ENCODE results near the gene SNAI1. TPM values are rescaled to one million over a fixed set of nuclear protein-coding genes. Genes with fewer than 3 reads are reported as not detected.

SNAI1 gene
- total RNA-seq, 1 donor from 2014 or later = 26.4 TPM

DNA sequence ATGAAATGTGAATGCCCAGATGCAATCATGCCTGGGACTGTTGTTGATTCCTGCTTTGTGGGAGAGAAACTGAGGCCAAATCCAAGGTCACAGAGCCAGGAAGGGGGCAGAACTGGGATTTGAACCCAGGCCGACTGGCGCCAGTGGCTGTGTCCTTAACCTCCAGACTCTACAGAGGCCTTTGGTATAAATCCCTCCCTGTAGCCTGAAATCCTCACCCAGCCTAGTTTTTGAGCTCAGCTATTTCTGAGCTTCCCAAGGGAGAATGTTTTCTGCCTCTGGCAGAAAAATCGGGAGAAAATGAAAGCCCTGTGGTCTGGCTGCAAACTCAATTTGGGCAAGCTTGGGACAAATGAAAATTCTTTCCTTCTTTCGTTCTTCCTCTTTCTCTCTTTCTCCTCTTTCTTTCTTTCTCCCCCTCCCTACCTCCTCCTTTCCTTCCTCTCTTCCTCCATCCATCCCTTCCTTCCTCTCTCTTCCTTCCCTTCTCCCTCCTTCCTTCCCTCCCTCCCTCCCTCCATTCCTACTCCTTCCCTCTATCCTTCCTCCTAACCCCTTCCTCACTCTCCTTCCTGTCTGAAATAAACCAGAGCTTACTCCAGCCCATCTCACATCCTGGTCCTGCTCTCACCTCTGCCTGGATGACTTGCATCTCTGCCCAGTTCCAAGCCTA is 34.9 kb downstream of the SNAI1 start:
- no peaks in the 10 kb centered on the region for H3K9me3 Mint-ChIP-seq (ENCODE audit: unreplicated experiment)
- DNase-seq (ENCODE audit: low spot score) = no peak
- peaks cover 14% of the 10 kb centered on the region for H3K27me3 Mint-ChIP-seq (ENCODE audit: unreplicated experiment)
- peak overlapping the region; percentile 72 for H3K27ac Mint-ChIP-seq (ENCODE audit: unreplicated experiment)
- peaks cover 14% of the 10 kb centered on the region for H3K36me3 Mint-ChIP-seq (ENCODE audit: low read depth, unreplicated experiment)
- peak overlapping the region; percentile 47 for H3K4me3 Mint-ChIP-seq (ENCODE audit: unreplicated experiment)
- TF ChIP-seq, protein P1, sequence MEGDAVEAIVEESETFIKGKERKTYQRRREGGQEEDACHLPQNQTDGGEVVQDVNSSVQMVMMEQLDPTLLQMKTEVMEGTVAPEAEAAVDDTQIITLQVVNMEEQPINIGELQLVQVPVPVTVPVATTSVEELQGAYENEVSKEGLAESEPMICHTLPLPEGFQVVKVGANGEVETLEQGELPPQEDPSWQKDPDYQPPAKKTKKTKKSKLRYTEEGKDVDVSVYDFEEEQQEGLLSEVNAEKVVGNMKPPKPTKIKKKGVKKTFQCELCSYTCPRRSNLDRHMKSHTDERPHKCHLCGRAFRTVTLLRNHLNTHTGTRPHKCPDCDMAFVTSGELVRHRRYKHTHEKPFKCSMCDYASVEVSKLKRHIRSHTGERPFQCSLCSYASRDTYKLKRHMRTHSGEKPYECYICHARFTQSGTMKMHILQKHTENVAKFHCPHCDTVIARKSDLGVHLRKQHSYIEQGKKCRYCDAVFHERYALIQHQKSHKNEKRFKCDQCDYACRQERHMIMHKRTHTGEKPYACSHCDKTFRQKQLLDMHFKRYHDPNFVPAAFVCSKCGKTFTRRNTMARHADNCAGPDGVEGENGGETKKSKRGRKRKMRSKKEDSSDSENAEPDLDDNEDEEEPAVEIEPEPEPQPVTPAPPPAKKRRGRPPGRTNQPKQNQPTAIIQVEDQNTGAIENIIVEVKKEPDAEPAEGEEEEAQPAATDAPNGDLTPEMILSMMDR (IDR thresholded peaks at IDR 0.05; ENCODE audit: unreplicated experiment) = no peak
- H3K4me1 Mint-ChIP-seq (ENCODE audit: unreplicated experiment) = peaks cover 42% of the 10 kb centered on the region

DNA sequence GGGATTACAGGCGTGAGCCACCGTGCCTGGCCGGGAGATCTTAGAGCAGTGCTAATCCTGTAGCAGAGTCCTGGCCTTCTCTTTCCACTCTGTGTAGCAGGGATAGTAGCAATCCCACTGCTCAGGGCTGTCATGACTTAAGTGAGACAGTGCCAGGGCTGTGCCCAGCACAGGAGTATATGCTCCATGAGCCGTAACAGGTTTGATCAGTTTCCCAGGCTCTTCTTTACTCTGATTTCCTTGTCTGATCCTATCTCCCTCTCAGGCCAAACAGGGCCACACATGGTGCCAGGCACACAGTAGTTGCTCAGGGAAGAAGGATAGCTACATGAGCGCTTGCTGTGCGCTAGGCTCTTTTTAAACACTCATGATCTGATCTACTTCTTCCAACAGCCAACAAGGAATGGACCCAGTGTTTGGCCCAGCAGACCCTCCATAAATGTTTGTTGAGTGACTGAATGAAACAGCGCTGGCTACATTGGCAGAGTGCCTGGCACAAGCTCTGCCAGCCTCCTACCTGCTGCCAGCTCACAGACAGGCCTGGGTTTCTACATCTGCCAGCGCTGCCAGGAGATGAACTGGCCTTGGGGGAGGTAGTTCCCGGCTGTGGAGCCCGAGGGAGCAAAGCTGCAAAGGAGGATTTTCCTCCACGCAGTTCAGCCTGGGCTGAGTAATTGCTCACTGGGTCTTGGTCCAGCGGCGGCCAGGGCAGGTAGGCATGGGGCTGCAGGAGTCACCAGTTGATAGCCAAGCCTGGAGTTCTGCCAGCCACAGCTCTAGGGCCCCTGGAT is 36.9 kb downstream of the SNAI1 start:
- Mint-ChIP-seq H3K27ac (ENCODE audit: unreplicated experiment) (no peak overlapping the region), H3K27me3 (ENCODE audit: unreplicated experiment) (peaks cover 11% of the 10 kb centered on the region), H3K9me3 (ENCODE audit: unreplicated experiment) (no peaks in the 10 kb centered on the region), H3K36me3 (ENCODE audit: low read depth, unreplicated experiment) (peaks cover 12% of the 10 kb centered on the region), H3K4me1 (ENCODE audit: unreplicated experiment) (peaks cover 29% of the 10 kb centered on the region), H3K4me3 (ENCODE audit: unreplicated experiment) (no peak overlapping the region)
- TF ChIP-seq, protein P1 (IDR thresholded peaks at IDR 0.05; ENCODE audit: unreplicated experiment) = no peak
- DNase-seq (ENCODE audit: low spot score) = no peak

DNA sequence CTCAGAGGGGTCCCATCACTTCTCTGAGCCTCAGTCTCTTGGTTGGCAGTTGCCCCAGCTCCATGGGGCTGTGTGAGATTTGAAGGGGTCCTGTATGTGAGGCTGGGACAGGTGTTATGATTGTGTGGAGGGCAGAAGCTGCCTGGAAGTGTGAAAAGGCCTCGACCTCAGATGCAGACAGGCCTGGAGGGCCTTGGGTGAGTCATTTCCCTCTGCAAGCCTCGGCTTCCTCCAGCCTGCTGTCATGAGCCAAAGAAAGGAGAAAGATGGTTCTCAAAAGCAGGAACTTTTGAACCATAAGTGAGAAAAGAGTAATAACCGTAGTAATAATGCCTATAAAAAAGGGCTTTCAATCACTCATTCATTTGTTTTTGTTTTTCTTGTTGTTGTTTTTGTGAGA is 37.5 kb downstream of the SNAI1 start:
- Mint-ChIP-seq H3K36me3 (ENCODE audit: low read depth, unreplicated experiment) (peaks cover 11% of the 10 kb centered on the region), H3K4me3 (ENCODE audit: unreplicated experiment) (no peak overlapping the region), H3K27me3 (ENCODE audit: unreplicated experiment) (peaks cover 11% of the 10 kb centered on the region), H3K4me1 (ENCODE audit: unreplicated experiment) (peaks cover 26% of the 10 kb centered on the region), H3K27ac (ENCODE audit: unreplicated experiment) (no peak overlapping the region), H3K9me3 (ENCODE audit: unreplicated experiment) (no peaks in the 10 kb centered on the region)
- TF ChIP-seq, protein P1 (IDR thresholded peaks at IDR 0.05; ENCODE audit: unreplicated experiment) = no peak
- DNase-seq (ENCODE audit: low spot score) = no peak

DNA sequence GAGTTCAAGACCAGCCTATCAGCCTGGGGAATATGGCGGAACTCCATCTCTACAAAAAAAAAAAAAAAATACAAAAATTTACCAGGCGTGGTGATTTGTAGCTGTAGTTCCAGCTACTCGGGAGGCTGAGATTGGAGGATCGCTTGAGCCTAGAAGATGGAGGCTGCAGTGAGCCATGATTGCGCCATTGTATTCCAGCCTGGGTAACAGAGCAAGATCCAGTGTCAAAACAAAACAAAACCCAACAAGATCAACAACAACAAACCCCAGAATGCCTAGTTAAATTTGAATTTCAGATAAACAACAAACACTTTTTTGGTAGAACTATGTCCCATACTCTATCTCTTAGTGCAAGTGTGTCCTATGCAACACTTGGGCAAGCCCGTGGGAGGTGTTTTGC is 39.9 kb downstream of the SNAI1 start:
- no peaks in the 10 kb centered on the region for H3K9me3 Mint-ChIP-seq (ENCODE audit: unreplicated experiment)
- no peak for DNase-seq (ENCODE audit: low spot score)
- H3K36me3 Mint-ChIP-seq (ENCODE audit: low read depth, unreplicated experiment) = peaks cover 11% of the 10 kb centered on the region
- H3K4me1 Mint-ChIP-seq (ENCODE audit: unreplicated experiment) = peaks cover 11% of the 10 kb centered on the region
- peaks cover 5% of the 10 kb centered on the region for H3K27me3 Mint-ChIP-seq (ENCODE audit: unreplicated experiment)
- TF ChIP-seq, protein P1 (IDR thresholded peaks at IDR 0.05; ENCODE audit: unreplicated experiment) = no peak
- peak overlapping the region; percentile 31 for H3K4me3 Mint-ChIP-seq (ENCODE audit: unreplicated experiment)
- H3K27ac Mint-ChIP-seq (ENCODE audit: unreplicated experiment) = no peak overlapping the region
